NB4 (cell line): ENCODE measurements around the gene KCTD21.

Experiments used
- DNase-seq: peaks from one replicate; pipeline ENCODE4 v3.0.0; 2010; ENCODE audit warnings: low read depth
- H3K4me3 ChIP-seq: one replicate; pipeline ENCODE4 v1.5.1; 2011; ENCODE audit warnings: mild to moderate bottlenecking, low read depth, low read length, moderate library complexity
- MYC ChIP-seq: IDR thresholded peaks from 2 replicates; pipeline ENCODE4 v1.6.1; 2011; ENCODE audit warnings: low read depth, low read length
- POLR2A ChIP-seq: IDR thresholded peaks from 2 replicates; pipeline ENCODE4 v1.6.1; 2011; ENCODE audit warnings: mild to moderate bottlenecking; ENCODE audit not compliant: insufficient read length; ENCODE audit errors: extremely low read depth
- TF ChIP-seq, protein P1 (sequence below): IDR thresholded peaks from one replicate; pipeline ENCODE4 v1.5.1; 2012; ENCODE audit warnings: low read depth, low read length
- TF ChIP-seq, protein P2 (sequence below): IDR thresholded peaks from 2 replicates; pipeline ENCODE4 v1.6.1; 2011; ENCODE audit warnings: low read depth, low read length

KCTD21 gene

DNA sequence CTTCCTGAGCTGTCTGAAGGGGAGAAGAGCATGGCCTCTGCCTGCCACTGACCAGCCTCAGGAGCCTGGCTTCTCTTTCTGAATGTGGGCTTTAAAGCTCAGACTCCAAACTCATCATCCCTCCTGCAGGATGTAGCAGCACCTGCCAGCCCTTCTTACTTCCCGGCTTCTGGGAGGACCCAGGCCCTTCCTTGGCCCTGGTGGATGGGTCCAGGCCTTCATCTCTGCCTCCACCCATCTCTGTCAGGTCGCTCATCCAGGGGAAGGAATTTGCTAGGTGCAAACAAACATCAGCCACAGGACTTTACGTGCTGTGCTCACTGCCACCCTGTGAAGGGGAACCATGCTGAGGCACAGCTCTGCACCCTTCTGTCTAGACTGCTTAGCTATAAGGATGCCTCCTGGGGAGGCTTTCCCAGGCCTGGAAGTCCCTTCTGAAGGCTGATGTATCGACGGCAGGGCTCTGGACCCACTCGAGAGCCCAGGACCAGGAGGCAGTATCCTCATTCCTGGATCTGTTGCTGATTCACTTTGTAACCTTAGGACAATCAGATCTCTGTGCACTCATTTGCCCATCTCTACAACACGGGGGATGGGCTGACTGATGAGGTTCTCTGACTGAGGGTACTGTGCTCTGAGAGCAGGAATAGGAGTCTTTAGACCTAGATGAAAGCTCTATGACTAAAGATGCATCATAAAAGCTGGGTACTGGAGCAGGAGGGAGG, 31.2 kb upstream of the KCTD21 start:
- TF ChIP-seq, protein P1, sequence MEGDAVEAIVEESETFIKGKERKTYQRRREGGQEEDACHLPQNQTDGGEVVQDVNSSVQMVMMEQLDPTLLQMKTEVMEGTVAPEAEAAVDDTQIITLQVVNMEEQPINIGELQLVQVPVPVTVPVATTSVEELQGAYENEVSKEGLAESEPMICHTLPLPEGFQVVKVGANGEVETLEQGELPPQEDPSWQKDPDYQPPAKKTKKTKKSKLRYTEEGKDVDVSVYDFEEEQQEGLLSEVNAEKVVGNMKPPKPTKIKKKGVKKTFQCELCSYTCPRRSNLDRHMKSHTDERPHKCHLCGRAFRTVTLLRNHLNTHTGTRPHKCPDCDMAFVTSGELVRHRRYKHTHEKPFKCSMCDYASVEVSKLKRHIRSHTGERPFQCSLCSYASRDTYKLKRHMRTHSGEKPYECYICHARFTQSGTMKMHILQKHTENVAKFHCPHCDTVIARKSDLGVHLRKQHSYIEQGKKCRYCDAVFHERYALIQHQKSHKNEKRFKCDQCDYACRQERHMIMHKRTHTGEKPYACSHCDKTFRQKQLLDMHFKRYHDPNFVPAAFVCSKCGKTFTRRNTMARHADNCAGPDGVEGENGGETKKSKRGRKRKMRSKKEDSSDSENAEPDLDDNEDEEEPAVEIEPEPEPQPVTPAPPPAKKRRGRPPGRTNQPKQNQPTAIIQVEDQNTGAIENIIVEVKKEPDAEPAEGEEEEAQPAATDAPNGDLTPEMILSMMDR = no peak
- no peak for TF ChIP-seq MYC
- TF ChIP-seq POLR2A = no peak
- TF ChIP-seq, protein P2, sequence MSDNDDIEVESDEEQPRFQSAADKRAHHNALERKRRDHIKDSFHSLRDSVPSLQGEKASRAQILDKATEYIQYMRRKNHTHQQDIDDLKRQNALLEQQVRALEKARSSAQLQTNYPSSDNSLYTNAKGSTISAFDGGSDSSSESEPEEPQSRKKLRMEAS = no peak
- no peak for DNase-seq
- H3K4me3 ChIP-seq = no peak overlapping the region

DNA sequence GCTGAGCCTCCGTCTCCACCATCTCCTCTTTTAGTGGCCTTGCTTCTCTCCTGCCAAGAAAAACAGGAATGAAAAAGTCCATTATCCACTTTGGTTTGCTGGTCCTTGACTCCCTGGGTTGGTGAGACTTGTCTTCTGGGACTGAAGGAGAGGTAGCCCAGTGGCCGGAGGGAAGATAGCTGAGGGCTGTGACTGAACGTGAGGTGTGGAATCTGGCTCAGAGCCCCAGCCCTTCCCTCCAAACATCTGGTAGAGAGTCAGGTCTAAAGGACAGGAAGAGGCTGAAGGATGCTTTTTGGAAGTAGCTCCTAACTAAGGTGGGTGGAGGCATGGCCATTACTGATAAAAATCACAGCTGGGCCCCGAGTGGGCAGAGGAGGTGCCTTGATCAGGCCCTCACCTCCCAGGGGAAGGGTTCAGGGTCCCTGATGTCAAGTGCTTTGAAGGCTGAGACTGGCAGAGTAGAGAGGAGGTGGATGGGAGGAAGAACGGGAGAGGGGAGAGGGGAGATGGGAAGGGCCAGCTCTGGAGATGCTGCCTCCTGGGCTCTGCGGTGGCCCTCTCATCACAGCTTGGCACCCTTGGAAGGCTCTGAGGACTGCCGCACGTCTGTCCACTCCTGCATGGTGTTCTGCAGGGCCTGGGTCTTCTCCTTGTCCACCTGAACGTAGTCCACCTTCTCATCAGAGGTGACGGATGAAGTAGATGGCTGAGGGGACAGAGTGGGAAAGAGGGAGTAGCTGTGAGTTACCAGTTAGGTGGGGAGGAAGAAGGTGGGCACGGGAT, 30.5 kb upstream of the KCTD21 start:
- H3K4me3 ChIP-seq = no peak overlapping the region
- TF ChIP-seq MYC = no peak
- TF ChIP-seq, protein P2 = no peak
- TF ChIP-seq POLR2A = no peak
- TF ChIP-seq, protein P1 = no peak
- no peak for DNase-seq

DNA sequence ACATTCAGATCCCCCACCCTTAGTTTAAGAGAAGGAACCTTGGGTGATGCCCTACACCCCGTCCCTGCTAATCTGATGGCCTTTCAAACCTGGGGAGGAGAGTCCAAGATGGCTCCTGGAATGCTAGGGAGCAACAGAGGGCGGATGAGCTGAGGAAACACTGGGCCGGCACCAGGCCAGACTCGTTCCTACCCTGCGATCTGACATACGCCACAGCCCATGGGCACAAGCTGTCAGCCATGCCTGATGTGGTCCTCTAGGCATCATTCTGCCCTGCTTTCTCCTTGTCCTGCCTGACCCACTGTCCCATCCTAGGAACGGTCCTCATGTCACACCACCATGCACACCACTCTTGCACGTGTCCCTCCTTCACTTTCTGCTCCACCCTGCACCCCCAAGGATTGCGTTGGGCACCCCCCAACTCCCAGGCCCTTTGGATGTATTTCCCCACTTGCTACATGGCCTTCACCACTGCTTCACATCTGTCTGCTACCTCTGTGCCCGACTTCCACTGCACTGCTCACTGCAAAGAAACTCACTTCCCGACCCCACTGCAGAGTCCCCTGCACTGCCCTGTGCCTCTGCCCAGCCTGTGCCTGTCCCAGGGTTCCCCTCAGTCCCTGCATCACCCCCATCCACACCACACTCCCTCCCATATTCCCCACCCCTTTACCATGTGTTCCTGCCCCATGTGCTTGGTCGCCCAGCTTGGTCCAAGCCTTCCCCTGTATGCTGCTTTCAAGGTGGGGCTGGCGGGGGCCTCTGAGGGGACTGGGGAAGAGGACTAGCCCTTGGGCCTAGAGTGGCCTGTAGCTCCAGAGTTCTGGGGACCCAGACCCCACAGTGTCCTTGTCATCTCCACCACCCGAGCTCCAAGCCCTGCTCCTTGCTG, 29.5 kb upstream of the KCTD21 start:
- TF ChIP-seq POLR2A (no peak), MYC (no peak)
- TF ChIP-seq, protein P2 = no peak
- TF ChIP-seq, protein P1 = no peak
- H3K4me3 ChIP-seq = no peak overlapping the region
- no peak for DNase-seq

DNA sequence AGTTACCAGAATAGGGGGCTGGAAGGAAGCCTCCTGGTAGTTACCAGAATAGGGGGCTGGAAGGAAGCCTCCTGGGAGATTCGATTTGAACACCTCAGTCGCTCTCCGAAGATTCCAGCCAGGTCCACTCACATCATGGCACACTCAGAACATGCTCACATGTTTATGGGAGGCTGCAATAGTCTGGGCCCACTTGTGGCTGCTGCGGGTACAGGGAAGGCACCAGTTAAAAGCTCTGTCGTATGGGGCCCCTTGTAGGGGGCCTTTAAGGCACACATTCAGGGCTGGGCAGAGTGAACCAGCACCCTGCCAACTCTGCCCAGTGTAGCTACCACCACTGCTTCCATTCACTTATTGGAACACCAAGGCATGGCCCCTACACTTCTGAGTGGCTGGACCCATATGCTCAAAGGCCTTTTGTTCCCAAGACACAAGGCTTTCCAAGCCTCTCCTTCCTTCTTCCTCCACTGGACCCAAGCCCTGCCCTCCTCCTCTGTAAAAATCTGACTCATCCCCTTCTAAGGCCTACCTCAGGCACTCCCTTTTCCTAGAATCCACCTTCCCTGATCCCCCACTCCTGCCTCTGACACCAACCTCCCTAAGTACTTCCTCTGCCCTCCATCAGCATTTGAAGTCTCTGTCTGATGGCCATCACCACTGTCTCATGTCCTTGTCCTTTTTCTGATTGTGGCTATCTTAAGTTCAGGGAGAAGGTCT, 28.3 kb upstream of the KCTD21 start:
- no peak for TF ChIP-seq POLR2A
- TF ChIP-seq, protein P1 = no peak
- TF ChIP-seq, protein P2 = no peak
- TF ChIP-seq MYC = no peak
- no peak for DNase-seq
- no peak overlapping the region for H3K4me3 ChIP-seq

DNA sequence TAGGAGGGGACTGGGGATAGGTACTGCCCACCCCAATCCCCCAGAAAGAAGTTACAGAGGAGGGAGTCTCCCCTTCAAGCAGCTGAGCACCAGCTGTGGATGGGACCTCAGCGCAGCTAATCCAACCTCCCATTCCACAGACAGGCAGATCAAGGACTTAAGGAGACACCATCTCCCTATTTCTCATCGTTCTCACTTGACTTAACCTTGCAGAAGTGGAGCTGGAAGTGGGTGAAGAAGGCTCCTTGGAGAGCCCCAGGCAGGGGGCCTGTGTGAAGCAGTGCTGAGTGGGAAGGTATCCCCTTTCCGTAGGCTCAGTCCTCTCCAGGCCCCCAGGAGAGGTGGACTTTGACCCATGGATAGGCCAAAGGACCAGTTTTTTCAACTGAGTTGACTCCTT, 27.6 kb upstream of the KCTD21 start:
- TF ChIP-seq, protein P2 = no peak
- TF ChIP-seq POLR2A (no peak), MYC (no peak)
- TF ChIP-seq, protein P1 = no peak
- H3K4me3 ChIP-seq = no peak overlapping the region
- DNase-seq = no peak
